GM23248 (cell line): ENCODE data around the gene TNIK. TPM values are rescaled to one million over a fixed set of nuclear protein-coding genes. Genes with fewer than 3 reads are reported as not detected.

Source experiments
- DNase-seq: peaks from one replicate; pipeline ENCODE4 v3.0.0-alpha.2; 2015
- H2AFZ ChIP-seq: fragments of 200-600 bp; sonication (generic); 2 replicates; pipeline ENCODE4 v1.6.1; 2016; ENCODE audit warnings: antibody characterized with exemption
- H3F3A ChIP-seq: fragments of 200-600 bp; sonication (generic); 2 replicates; pipeline ENCODE4 v1.6.1; 2016; ENCODE audit warnings: mild to moderate bottlenecking, antibody characterized with exemption, mixed run types; ENCODE audit not compliant: insufficient read depth
- H3K27ac ChIP-seq: fragments of 200-600 bp; sonication (generic); 2 replicates; pipeline ENCODE4 v1.5.1; 2016; ENCODE audit warnings: mild to moderate bottlenecking
- H3K27me3 ChIP-seq: fragments of 200-600 bp; sonication (generic); replicated peaks from 2 replicates; pipeline ENCODE4 v1.6.1; 2016; ENCODE audit warnings: mild to moderate bottlenecking; ENCODE audit not compliant: insufficient read depth
- H3K36me3 ChIP-seq: fragments of 200-600 bp; sonication (generic); 2 replicates; pipeline ENCODE4 v1.6.1; 2016; ENCODE audit warnings: low read depth, mild to moderate bottlenecking
- H3K4me1 ChIP-seq: fragments of 200-600 bp; sonication (generic); 2 replicates; pipeline ENCODE4 v1.6.1; 2016; ENCODE audit warnings: mild to moderate bottlenecking; ENCODE audit not compliant: insufficient read depth
- H3K4me2 ChIP-seq: fragments of 200-600 bp; sonication (generic); one replicate; pipeline ENCODE4 v1.6.1; 2016; ENCODE audit warnings: mild to moderate bottlenecking; ENCODE audit not compliant: unreplicated experiment
- H3K4me3 ChIP-seq: fragments of 200-600 bp; sonication (generic); 2 replicates; pipeline ENCODE4 v1.5.1; 2016; ENCODE audit warnings: mild to moderate bottlenecking
- H3K79me2 ChIP-seq: fragments of 200-600 bp; sonication (generic); 2 replicates; pipeline ENCODE4 v1.6.1; 2016; ENCODE audit warnings: mild to moderate bottlenecking; ENCODE audit not compliant: insufficient read depth
- H3K9ac ChIP-seq: fragments of 200-600 bp; sonication (generic); 2 replicates; pipeline ENCODE4 v1.6.1; 2016; ENCODE audit warnings: mild to moderate bottlenecking
- H3K9me2 ChIP-seq: fragments of 200-600 bp; sonication (generic); 2 replicates; pipeline ENCODE4 v1.6.1; 2016; ENCODE audit warnings: mixed run types, mild to moderate bottlenecking, moderate library complexity; ENCODE audit not compliant: insufficient read depth
- H3K9me3 ChIP-seq: fragments of 200-600 bp; sonication (generic); one replicate; pipeline ENCODE4 v1.6.1; 2017; ENCODE audit warnings: low read depth
- H4K20me1 ChIP-seq: fragments of 200-600 bp; sonication (generic); 2 replicates; pipeline ENCODE4 v1.6.0; 2016; ENCODE audit not compliant: insufficient read depth
- EZH2 ChIP-seq: fragments of 200-600 bp; sonication (generic); IDR thresholded peaks from 2 replicates; pipeline ENCODE4 v1.6.1; 2018; ENCODE audit warnings: antibody characterized with exemption, mild to moderate bottlenecking; ENCODE audit not compliant: insufficient read depth, poor library complexity, severe bottlenecking
- EZH2phosphoT487 ChIP-seq: fragments of 200-600 bp; sonication (generic); IDR thresholded peaks from 2 replicates; pipeline ENCODE4 v1.6.1; 2018; ENCODE audit warnings: antibody characterized with exemption, moderate library complexity, mild to moderate bottlenecking, low read depth; ENCODE audit not compliant: insufficient read depth
- WGBS, 2 experiments: methylation state at CpG; one replicate each; pipeline ENCODE4 v1.1.6; 2015 to 2017; ENCODE audit warnings: low lambda C conversion rate in 2 of 2, low coverage in 1 of 2; ENCODE audit errors: missing lambda C conversion rate in 2 of 2; 5-methylcytosine and 5-hydroxymethylcytosine counted together
- in situ Hi-C: fragments of 300-500 bp; cut with MboI; formaldehyde crosslinking; loops from 2 replicates; pipeline ENCODE4 v1.15.0; 2020
- polyA plus RNA-seq: library from polyadenylated mRNA; unstranded; fragments of >200 nt; fragmentation: Nextera tagmentation; extraction: Ambion mirVana; gene quantifications from 2 replicates; pipeline ENCODE4 v1.2.1, GENCODE V29; 2016
- total RNA-seq: library from RNA; depleted of rRNA; stranded (reverse); fragments of >200 nt; shearing (Covaris generic); gene quantifications from 2 replicates; pipeline ENCODE4 v1.2.3, GENCODE V29; 2014

TNIK gene
- total and polyA plus RNA-seq, 2 experiments from 2014 or later, result 0.80 to 2.3 TPM

- Histone ChIP-seq H2AFZ (no peak overlapping the region), H3K27me3 (no peaks in the 10 kb centered on the region), H3K4me2 (no peak overlapping the region), H3K79me2 (no peaks in the 10 kb centered on the region), H3K9me2 (no peaks in the 10 kb centered on the region), H3F3A (no peaks in the 10 kb centered on the region), H3K4me1 (peaks cover 15% of the 10 kb centered on the region), H3K27ac (no peak overlapping the region), H3K9me3 (no peaks in the 10 kb centered on the region), H4K20me1 (no peaks in the 10 kb centered on the region), H3K4me3 (no peak overlapping the region), H3K9ac (no peak overlapping the region), H3K36me3 (no peaks in the 10 kb centered on the region)
- TF ChIP-seq EZH2phosphoT487 (no peak), EZH2 (no peak)
- in situ Hi-C loops, result no loop called here
- WGBS, 2 experiments, result 69 to 70% methylated on average over 4 of the region's 4 CpGs
- DNase-seq, result peak; percentile 24
These were observed 194.0 kb downstream of the TNIK start for GRCh38 chr3:171266034-171266739.

- Histone ChIP-seq H4K20me1 (no peaks in the 10 kb centered on the region), H2AFZ (no peak overlapping the region), H3K27me3 (no peaks in the 10 kb centered on the region), H3K9me3 (no peaks in the 10 kb centered on the region), H3K27ac (no peak overlapping the region), H3K9ac (no peak overlapping the region), H3K79me2 (no peaks in the 10 kb centered on the region), H3K9me2 (no peaks in the 10 kb centered on the region), H3K36me3 (no peaks in the 10 kb centered on the region), H3K4me1 (peaks cover 15% of the 10 kb centered on the region), H3K4me2 (no peak overlapping the region), H3F3A (no peaks in the 10 kb centered on the region), H3K4me3 (no peak overlapping the region)
- 94 to 97% methylated on average over 6 of the region's 6 CpGs for WGBS, 2 experiments
- DNase-seq, result no peak
- TF ChIP-seq EZH2 (no peak), EZH2phosphoT487 (no peak)
- in situ Hi-C loops, result no loop called here
These were observed 195.4 kb downstream of the TNIK start for GRCh38 chr3:171264758-171265157.

- Histone ChIP-seq H3K27ac (no peak overlapping the region), H3K9me2 (no peaks in the 10 kb centered on the region; the same call in 1 of the 2 replicates)
- DNase-seq, result peak; percentile 57
These were observed 197.8 kb downstream of the TNIK start for GRCh38 chr3:171262431-171262830.

GRCh38 chr3:171261487-171261886 lies 198.7 kb downstream of the TNIK start:
- Histone ChIP-seq H3F3A (peaks cover 22% of the 10 kb centered on the region), H3K27me3 (no peaks in the 10 kb centered on the region), H3K9me2 (no peaks in the 10 kb centered on the region; the same call in 1 of the 2 replicates), H3K36me3 (no peaks in the 10 kb centered on the region), H4K20me1 (no peaks in the 10 kb centered on the region), H3K4me2 (no peak overlapping the region), H3K9ac (no peak overlapping the region), H3K79me2 (no peaks in the 10 kb centered on the region), H2AFZ (no peak overlapping the region), H3K27ac (no peak overlapping the region), H3K4me1 (peaks cover 33% of the 10 kb centered on the region), H3K9me3 (no peaks in the 10 kb centered on the region), H3K4me3 (no peak overlapping the region)
- WGBS, 2 experiments, result 66 to 70% methylated on average over 3 of the region's 3 CpGs
- TF ChIP-seq EZH2, result no peak
- no peak for TF ChIP-seq EZH2phosphoT487
- in situ Hi-C loops, result no loop called here
- DNase-seq, result no peak

More at GRCh38 chr3:171262431-171262830, 197.8 kb downstream of the TNIK start:
- Histone ChIP-seq H3K79me2 (no peaks in the 10 kb centered on the region), H3K4me3 (no peak overlapping the region), H3K9me3 (no peaks in the 10 kb centered on the region), H4K20me1 (no peaks in the 10 kb centered on the region), H3K4me2 (no peak overlapping the region), H3F3A (peaks cover 15% of the 10 kb centered on the region), H2AFZ (no peak overlapping the region), H3K36me3 (no peaks in the 10 kb centered on the region), H3K4me1 (peaks cover 27% of the 10 kb centered on the region), H3K27me3 (no peaks in the 10 kb centered on the region), H3K9ac (no peak overlapping the region)
- WGBS, 2 experiments, result 22 to 25% methylated on average over 1 of the region's 1 CpG
- in situ Hi-C loops, result no loop called here
- TF ChIP-seq EZH2, result no peak
- TF ChIP-seq EZH2phosphoT487, result no peak

GRCh38 chr3:171260899-171261298 lies 199.3 kb downstream of the TNIK start:
- no peaks in the 10 kb centered on the region for H3K36me3 ChIP-seq
- H3K27ac ChIP-seq, result no peak overlapping the region
- peaks cover 27% of the 10 kb centered on the region for H3F3A ChIP-seq
- no peaks in the 10 kb centered on the region for H3K27me3 ChIP-seq
- no peaks in the 10 kb centered on the region for H3K9me3 ChIP-seq
- no peak overlapping the region for H3K9ac ChIP-seq
- H3K4me2 ChIP-seq, result no peak overlapping the region
- in situ Hi-C loops, result no loop called here
- no peak for DNase-seq
- no peaks in the 10 kb centered on the region; the same call in 1 of the 2 replicates for H3K9me2 ChIP-seq
- no peaks in the 10 kb centered on the region for H4K20me1 ChIP-seq
- WGBS, 2 experiments, result 95% methylated on average over 3 of the region's 3 CpGs
- no peak overlapping the region for H3K4me3 ChIP-seq
- no peaks in the 10 kb centered on the region for H3K79me2 ChIP-seq
- no peak overlapping the region for H2AFZ ChIP-seq
- peaks cover 39% of the 10 kb centered on the region for H3K4me1 ChIP-seq
- no peak for TF ChIP-seq EZH2
- no peak for TF ChIP-seq EZH2phosphoT487
